ENCODE measurements around the gene ELAC1. TPM values are rescaled to one million over a fixed set of nuclear protein-coding genes. Genes with fewer than 3 reads are reported as not detected.

Gene ELAC1
- total and polyA plus RNA-seq, 9 donors: 2.5 to 14.3 (median 6.4) TPM

- TF ChIP-seq EP300 (IDR thresholded peaks at IDR 0.05) (no peak), CTCF (IDR thresholded peaks at IDR 0.05) (no peak), POLR2A (IDR thresholded peaks at IDR 0.05) (no peak)
- H3K27ac ChIP-seq: peak overlapping the region; percentile 99
- 0 to 1% (median 1%) methylated on average over 43 to 66 of the region's 66 CpGs for WGBS, 3 donors
- DNase-seq: peak; percentile 76 to 82 (median 81)
- H3K27me3 ChIP-seq: no peaks in the 10 kb centered on the region
- H3K36me3 ChIP-seq: no peaks in the 10 kb centered on the region
- peak overlapping the region; percentile 72 for H3K4me3 ChIP-seq
- intact Hi-C loops (cut with DNase I): loop anchor here in 2 of 4 donors (5.0 to 10.0 kb wide), 3 partner anchors 66 to 167 kb away; partner anchors contain the start of genes MEX3C (in 2 of the 2) and ELAC1 (in 1 of the 2)
- H3K9me3 ChIP-seq: no peaks in the 10 kb centered on the region
- peaks cover 10% of the 10 kb centered on the region for H3K4me1 ChIP-seq (ENCODE audit: insufficient read depth)
These were observed 62.9 kb downstream of the ELAC1 start for GRCh38 chr18:51030537-51031258.

DNA sequence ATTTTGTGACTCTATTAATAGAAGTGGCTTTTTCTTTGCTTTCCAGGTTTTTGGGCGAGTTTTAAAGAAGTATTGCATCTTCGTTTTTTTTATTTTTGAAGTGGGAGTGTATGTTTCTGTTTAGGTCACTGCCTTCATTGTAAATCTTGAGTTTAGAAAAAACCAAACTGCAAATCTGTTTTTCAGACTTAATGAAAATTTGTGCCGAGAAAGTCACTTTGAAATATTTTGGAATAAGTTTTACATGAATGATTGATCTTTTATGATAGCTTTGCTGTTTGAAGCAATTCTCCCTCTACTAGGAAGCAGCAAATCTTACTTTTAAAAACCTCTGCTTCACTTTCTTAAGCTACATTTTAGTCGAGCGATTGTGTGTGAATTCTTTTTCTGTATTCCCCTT is 64.4 kb downstream of the ELAC1 start:
- no peaks in the 10 kb centered on the region for H3K27me3 ChIP-seq
- no peak for TF ChIP-seq EP300 (IDR thresholded peaks at IDR 0.05)
- no peak for TF ChIP-seq POLR2A (IDR thresholded peaks at IDR 0.05)
- H3K4me3 ChIP-seq: no peak overlapping the region
- H3K4me1 ChIP-seq (ENCODE audit: insufficient read depth): peaks cover 11% of the 10 kb centered on the region
- no peak for DNase-seq
- WGBS, 3 donors: 8 to 10% (median 9%) methylated on average over 5 of the region's 5 CpGs
- no peaks in the 10 kb centered on the region for H3K9me3 ChIP-seq
- intact Hi-C loops (cut with DNase I): loop anchor here in 2 of 4 donors (5.0 to 10.0 kb wide), 3 partner anchors 67 to 165 kb away; partner anchors contain the start of genes MEX3C (in 2 of the 2) and ELAC1 (in 1 of the 2)
- no peaks in the 10 kb centered on the region for H3K36me3 ChIP-seq
- H3K27ac ChIP-seq: no peak overlapping the region

DNA sequence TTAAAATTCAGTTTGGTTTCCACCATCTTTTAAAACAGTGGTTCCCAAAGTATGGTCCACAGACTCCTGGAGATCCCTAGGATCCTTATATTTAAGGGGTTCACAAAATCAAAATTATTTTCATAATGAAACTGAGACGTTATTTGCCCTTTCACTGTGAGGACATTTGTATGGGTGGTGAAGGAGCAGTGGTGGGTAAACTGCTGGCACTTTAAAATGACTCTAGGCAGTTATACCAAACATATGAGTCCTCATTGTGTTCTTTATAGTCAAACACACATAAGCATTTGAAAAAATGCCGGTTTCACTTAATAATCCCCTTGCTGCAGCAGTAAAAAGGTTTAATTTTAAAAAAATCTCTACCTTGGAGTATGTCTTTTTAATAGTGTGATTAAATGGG is 69.4 kb downstream of the ELAC1 start:
- H3K4me3 ChIP-seq: no peak overlapping the region
- no peak for DNase-seq
- peaks cover 17% of the 10 kb centered on the region for H3K4me1 ChIP-seq (ENCODE audit: insufficient read depth)
- intact Hi-C loops (cut with DNase I): loop anchor here in 1 of 4 donors (10.0 kb wide), 2 partner anchors 72 to 158 kb away; partner anchors contain the start of genes ELAC1 and MEX3C
- 43 to 55% (median 50%) methylated on average over 2 of the region's 2 CpGs for WGBS, 3 donors
- no peaks in the 10 kb centered on the region for H3K36me3 ChIP-seq
- TF ChIP-seq EP300 (IDR thresholded peaks at IDR 0.05): no peak
- TF ChIP-seq POLR2A (IDR thresholded peaks at IDR 0.05): no peak
- no peak for TF ChIP-seq CTCF (IDR thresholded peaks at IDR 0.05)
- no peak overlapping the region for H3K27ac ChIP-seq
- no peaks in the 10 kb centered on the region for H3K9me3 ChIP-seq
- H3K27me3 ChIP-seq: no peaks in the 10 kb centered on the region

Small RNA genes lying within 50 kb of the gene (small RNA-seq; reads per million reads assigned to genes)
- not detected for gene RF00019

Other genes with a start within 250 kb of the ELAC1 start
- 10 to 100 TPM in 1 of 7 donors, 1 to 10 TPM in 6; 1.1 to 10.6 (median 3.2) TPM for gene MRO, start 148.0 kb upstream of the ELAC1 start, total RNA-seq
- gene MRO, start 148.0 kb upstream of the ELAC1 start, polyA plus RNA-seq: 100 to 1,000 TPM in 1 of 2 donors, under 1 TPM in 1; 0.73 to 238 TPM
- gene ME2, start 88.9 kb upstream of the ELAC1 start, total RNA-seq: 10 to 100 TPM; 25.1 to 39.3 (median 31.8) TPM
- gene ME2, start 88.9 kb upstream of the ELAC1 start, polyA plus RNA-seq: 10 to 100 TPM; 15.6 to 66.2 TPM
- 100 to 1,000 TPM; 104 to 159 (median 140) TPM for gene SMAD4, start 62.2 kb downstream of the ELAC1 start, total RNA-seq
- 100 to 1,000 TPM in 1 of 2 donors, 10 to 100 TPM in 1; 38.5 to 117 TPM for gene SMAD4, start 62.2 kb downstream of the ELAC1 start, polyA plus RNA-seq
- gene MEX3C, start 229.6 kb downstream of the ELAC1 start, total RNA-seq: 10 to 100 TPM; 21.6 to 47.4 (median 33.0) TPM
- 10 to 100 TPM; 18.1 to 40.5 TPM for gene MEX3C, start 229.6 kb downstream of the ELAC1 start, polyA plus RNA-seq

Data from ovary (tissue), 9 donors.